ENCODE measurements around the gene SLC46A2. TPM values are rescaled to one million over a fixed set of nuclear protein-coding genes. Genes with fewer than 3 reads are reported as not detected.

SLC46A2 gene
- total and polyA plus RNA-seq, 9 of the 15 experiments (the other 6 are each of a cell fraction or from before 2014, with no cell fraction given), result not detected

GRCh38 chr9:112841261-112841660 is 49.4 kb downstream of the SLC46A2 start:
- WGBS (ENCODE audit: insufficient coverage, low coverage, missing lambda C conversion rate), result 21% methylated on average over 3 of the region's 3 CpGs
- H3K9me1 ChIP-seq (ENCODE audit: control insufficient read depth, insufficient read depth, low read length), result no peaks in the 10 kb centered on the region
- POLR2A ChIA-PET, result no interaction called here
- intact Hi-C loops (cut with micrococcal nuclease), result no loop called here
- no peak for ATAC-seq
- CTCF ChIA-PET (ENCODE audit: low intra/inter-chr PET ratio), result no interaction called here
- no peak overlapping the region for H3K4me3 ChIP-seq
- no peak for FAIRE-seq
- no peaks in the 10 kb centered on the region for H3K27me3 ChIP-seq (ENCODE audit: control insufficient read depth in 2 of 2, insufficient read depth in 2 of 2, low read length in 2 of 2)
- no TSS peak for BruUV-seq (replicated peaks)
- TF ChIP-seq SPI1 (IDR thresholded peaks at IDR 0.05; ENCODE audit: borderline replicate concordance, low read depth, low read length) (peak; percentile 96), POLR3G (IDR thresholded peaks at IDR 0.05; ENCODE audit: extremely low read depth, insufficient read length, insufficient replicate concordance) (no peak), RB1 (IDR thresholded peaks at IDR 0.05; ENCODE audit: low read depth) (no peak), ZBTB34 (CRISPR knock-in tag; IDR thresholded peaks at IDR 0.05) (no peak)
- H3K27ac ChIP-seq (ENCODE audit: extremely low read depth, low read depth, low read length), result no peak overlapping the region
- no peak for DNase-seq (ENCODE audit: extremely low read depth in 1 of 4, low spot score in 3 of 4)
- no peaks in the 10 kb centered on the region for H3K4me1 ChIP-seq (replicated peaks in 1 of 2; ENCODE audit: control insufficient read depth in 2 of 2, insufficient read depth in 2 of 2, low read length in 2 of 2)
- H3K9ac ChIP-seq (ENCODE audit: insufficient read depth in 1 of 2, low read depth in 2 of 2, low read length in 2 of 2), result no peak overlapping the region
- in situ Hi-C loops (cut with MboI), result no loop called here
- H3K9me3 ChIP-seq (replicated peaks; ENCODE audit: control insufficient read depth, insufficient read depth, low read depth, low read length), result no peaks in the 10 kb centered on the region
- no peaks in the 10 kb centered on the region for H4K20me1 ChIP-seq (replicated peaks; ENCODE audit: control insufficient read depth, insufficient read depth, low read length)
- no peak overlapping the region for H3K4me2 ChIP-seq (ENCODE audit: insufficient read depth, low read length)
- H3K79me2 ChIP-seq (ENCODE audit: control insufficient read depth, insufficient read depth, low read length), result no peaks in the 10 kb centered on the region
- no peak overlapping the region for H2AFZ ChIP-seq (ENCODE audit: low read depth, low read length)
- H3K36me3 ChIP-seq (ENCODE audit: control insufficient read depth, insufficient read depth, low read length), result no peaks in the 10 kb centered on the region

GRCh38 chr9:112839331-112839730 is 51.3 kb downstream of the SLC46A2 start:
- Histone ChIP-seq H3K27ac (ENCODE audit: extremely low read depth, low read depth, low read length) (no peak overlapping the region), H2AFZ (ENCODE audit: low read depth, low read length) (no peak overlapping the region), H3K4me1 (replicated peaks in 1 of 2; ENCODE audit: control insufficient read depth in 2 of 2, insufficient read depth in 2 of 2, low read length in 2 of 2) (no peaks in the 10 kb centered on the region), H3K9me3 (replicated peaks; ENCODE audit: control insufficient read depth, insufficient read depth, low read depth, low read length) (no peaks in the 10 kb centered on the region), H3K9me1 (ENCODE audit: control insufficient read depth, insufficient read depth, low read length) (no peaks in the 10 kb centered on the region), H3K4me2 (ENCODE audit: insufficient read depth, low read length) (no peak overlapping the region), H3K9ac (ENCODE audit: insufficient read depth in 1 of 2, low read depth in 2 of 2, low read length in 2 of 2) (no peak overlapping the region), H3K27me3 (ENCODE audit: control insufficient read depth in 2 of 2, insufficient read depth in 2 of 2, low read length in 2 of 2) (no peaks in the 10 kb centered on the region), H3K4me3 (no peak overlapping the region), H3K79me2 (ENCODE audit: control insufficient read depth, insufficient read depth, low read length) (no peaks in the 10 kb centered on the region), H3K36me3 (ENCODE audit: control insufficient read depth, insufficient read depth, low read length) (no peaks in the 10 kb centered on the region), H4K20me1 (replicated peaks; ENCODE audit: control insufficient read depth, insufficient read depth, low read length) (no peaks in the 10 kb centered on the region)
- WGBS (ENCODE audit: insufficient coverage, low coverage, missing lambda C conversion rate), result 61% methylated on average over 8 of the region's 8 CpGs
- ChIA-PET CTCF (ENCODE audit: low intra/inter-chr PET ratio) (no interaction called here), POLR2A (interaction anchor here (1.3 kb wide), 1 partner anchor 9 kb away, joined by 4 read pairs; no protein-coding TSS in a partner anchor)
- DNase-seq (ENCODE audit: extremely low read depth in 1 of 4, low spot score in 3 of 4), result no peak
- intact Hi-C loops (cut with micrococcal nuclease), result no loop called here
- no peak for ATAC-seq
- FAIRE-seq, result no peak
- BruUV-seq (replicated peaks), result no TSS peak
- in situ Hi-C loops (cut with MboI), result no loop called here
- no peak for TF ChIP-seq E2F4 (CRISPR knock-in tag; IDR thresholded peaks at IDR 0.05; ENCODE audit: low read depth)
- TF ChIP-seq CBFB (CRISPR knock-in tag; IDR thresholded peaks at IDR 0.05), result no peak
- no peak for TF ChIP-seq KLF13 (tag; IDR thresholded peaks at IDR 0.05; ENCODE audit: borderline replicate concordance, low read depth)
- TF ChIP-seq PYGO2 (tag; IDR thresholded peaks at IDR 0.05), result no peak
- no peak for TF ChIP-seq BCL6 (CRISPR knock-in tag; IDR thresholded peaks at IDR 0.05)
- no peak for TF ChIP-seq HNRNPL (IDR thresholded peaks at IDR 0.05; ENCODE audit: low read depth, low read length)
- no peak for TF ChIP-seq CBX2 (IDR thresholded peaks at IDR 0.05; ENCODE audit: insufficient read depth, low read length, poor library complexity, severe bottlenecking)
- TF ChIP-seq HDAC1 (IDR thresholded peaks at IDR 0.05), result no peak
- no peak for TF ChIP-seq MCM2 (IDR thresholded peaks at IDR 0.05; ENCODE audit: low read depth)
- TF ChIP-seq MLLT1 (IDR thresholded peaks at IDR 0.05), result no peak
